ENCODE measurements around the gene PLAGL1. TPM values are rescaled to one million over a fixed set of nuclear protein-coding genes. Genes with fewer than 3 reads are reported as not detected.

Gene PLAGL1
- total and polyA plus RNA-seq, 2 donors (not counting 1 experiment from before 2014, with no cell fraction given) = 23.6 to 36.0 TPM

GRCh38 chr6:143961886-143962878 lies 45.9 kb downstream of the PLAGL1 start:
- no peaks in the 10 kb centered on the region for H3K27me3 Mint-ChIP-seq
- TF ChIP-seq CTCF (IDR thresholded peaks at IDR 0.05) (no peak), EZH2 (IDR thresholded peaks at IDR 0.05; ENCODE audit: borderline replicate concordance, insufficient read depth, low read depth, low read length, poor library complexity, severe bottlenecking) (no peak)
- no peaks in the 10 kb centered on the region for H3K4me1 Mint-ChIP-seq
- H3K9me3 Mint-ChIP-seq (ENCODE audit: insufficient read depth) = no peaks in the 10 kb centered on the region
- ChIA-PET CTCF (no interaction called here), POLR2A (no interaction called here)
- Histone ChIP-seq H3K27ac (ENCODE audit: low read length in 2 of 2) (no peak overlapping the region), H3K9ac (ENCODE audit: low read length) (no peak overlapping the region), H3K4me3 (ENCODE audit: control extremely low read depth in 1 of 5, extremely low read depth in 1 of 5, insufficient read depth in 1 of 5, low read depth in 2 of 5, low read length in 4 of 5) (no peak overlapping the region), H4K20me1 (ENCODE audit: control insufficient read depth, insufficient read depth, low read length, poor library complexity, severe bottlenecking) (no peaks in the 10 kb centered on the region), H3K4me1 (ENCODE audit: control insufficient read depth in 2 of 2, insufficient read depth in 2 of 2, low read length in 2 of 2) (no peaks in the 10 kb centered on the region), H3K27me3 (replicated peaks in 1 of 4; ENCODE audit: control extremely low read depth in 1 of 4, control insufficient read depth in 3 of 4, insufficient read depth in 4 of 4, low read length in 3 of 4) (no peaks in the 10 kb centered on the region), H2AFZ (ENCODE audit: insufficient read depth, low read depth, low read length, poor library complexity, severe bottlenecking) (no peak overlapping the region), H3K4me2 (replicated peaks; ENCODE audit: low read depth, low read length, poor library complexity, severe bottlenecking) (no peak overlapping the region), H3K36me3 (replicated peaks in 1 of 2; ENCODE audit: control extremely low read depth in 1 of 2, control insufficient read depth in 1 of 2, extremely low read depth in 1 of 2, insufficient read depth in 2 of 2, low read length in 1 of 2) (peaks cover 0 to 4% of the 10 kb centered on the region in 2 experiments), H3K9me3 (ENCODE audit: control extremely low read depth in 1 of 3, control insufficient read depth in 2 of 3, insufficient read depth in 1 of 3, low read length in 2 of 3) (no peaks in the 10 kb centered on the region), H3K79me2 (ENCODE audit: control insufficient read depth, insufficient read depth, low read length) (no peaks in the 10 kb centered on the region)
- 100% methylated on average over 3 of the region's 12 CpGs for WGBS (ENCODE audit: insufficient coverage)
- ATAC-seq (ENCODE audit: low read depth) = no peak
- H3K4me3 Mint-ChIP-seq = no peak overlapping the region
- DNase-seq = no peak
- no peak overlapping the region for H3K27ac Mint-ChIP-seq
- intact Hi-C loops (cut with micrococcal nuclease) = no loop called here

- Histone ChIP-seq H3K9me3 (ENCODE audit: control extremely low read depth in 1 of 3, control insufficient read depth in 2 of 3, insufficient read depth in 1 of 3, low read length in 2 of 3) (no peaks in the 10 kb centered on the region), H2AFZ (ENCODE audit: insufficient read depth, low read depth, low read length, poor library complexity, severe bottlenecking) (no peak overlapping the region), H4K20me1 (ENCODE audit: control insufficient read depth, insufficient read depth, low read length, poor library complexity, severe bottlenecking) (no peaks in the 10 kb centered on the region), H3K27ac (ENCODE audit: low read length in 2 of 2) (no peak overlapping the region), H3K27me3 (replicated peaks in 1 of 4; ENCODE audit: control extremely low read depth in 1 of 4, control insufficient read depth in 3 of 4, insufficient read depth in 4 of 4, low read length in 3 of 4) (no peaks in the 10 kb centered on the region), H3K36me3 (replicated peaks in 1 of 2; ENCODE audit: control extremely low read depth in 1 of 2, control insufficient read depth in 1 of 2, extremely low read depth in 1 of 2, insufficient read depth in 2 of 2, low read length in 1 of 2) (peaks cover 0 to 4% of the 10 kb centered on the region in 2 experiments), H3K9ac (ENCODE audit: low read length) (no peak overlapping the region), H3K4me1 (ENCODE audit: control insufficient read depth in 2 of 2, insufficient read depth in 2 of 2, low read length in 2 of 2) (no peaks in the 10 kb centered on the region), H3K4me3 (ENCODE audit: control extremely low read depth in 1 of 5, extremely low read depth in 1 of 5, insufficient read depth in 1 of 5, low read depth in 2 of 5, low read length in 4 of 5) (no peak overlapping the region), H3K79me2 (ENCODE audit: control insufficient read depth, insufficient read depth, low read length) (no peaks in the 10 kb centered on the region), H3K4me2 (replicated peaks; ENCODE audit: low read depth, low read length, poor library complexity, severe bottlenecking) (no peak overlapping the region)
- TF ChIP-seq CTCF (IDR thresholded peaks at IDR 0.05) (no peak), EZH2 (IDR thresholded peaks at IDR 0.05; ENCODE audit: borderline replicate concordance, insufficient read depth, low read depth, low read length, poor library complexity, severe bottlenecking) (no peak)
- Mint-ChIP-seq H3K27me3 (no peaks in the 10 kb centered on the region), H3K27ac (no peak overlapping the region), H3K4me1 (no peaks in the 10 kb centered on the region), H3K9me3 (ENCODE audit: insufficient read depth) (no peaks in the 10 kb centered on the region), H3K4me3 (no peak overlapping the region)
- ChIA-PET CTCF (no interaction called here), POLR2A (no interaction called here)
- intact Hi-C loops (cut with micrococcal nuclease) = no loop called here
- 100% methylated on average over 2 of the region's 3 CpGs for WGBS (ENCODE audit: insufficient coverage)
- no peak for DNase-seq
- no peak for ATAC-seq (ENCODE audit: low read depth)
These were observed 47.0 kb downstream of the PLAGL1 start for GRCh38 chr6:143961066-143961465.
